Activated CD4-positive, alpha-beta memory T cell treated with anti-CD3 and anti-CD28 coated beads for 36 hours (primary cell): ENCODE data around the gene NKX1-1. TPM values are rescaled to one million over a fixed set of nuclear protein-coding genes. Genes with fewer than 3 reads are reported as not detected.

Experiments used
- total RNA-seq, 2 experiments: library from RNA; stranded (reverse); gene quantifications; one replicate each; pipeline ENCODE4 v1.2.3, GENCODE V29; 2021

The NKX1-1 gene
- total RNA-seq, 2 experiments from 2014 or later = not detected

Other genes starting within 250 kb of the NKX1-1 start
- gene SPON2, start 233.9 kb downstream of the NKX1-1 start, total RNA-seq = 1 to 10 TPM; 9.0 to 9.5 TPM
- gene CTBP1, start 157.3 kb downstream of the NKX1-1 start, total RNA-seq = 100 to 1,000 TPM; 154 to 162 TPM
- gene MAEA, start 116.6 kb downstream of the NKX1-1 start, total RNA-seq = 10 to 100 TPM; 47.3 to 50.3 TPM
- 10 to 100 TPM; 20.2 to 21.5 TPM for gene UVSSA, start 59.2 kb downstream of the NKX1-1 start, total RNA-seq